Fibroblast of the conjunctiva (primary cell): ENCODE measurements around the gene ERH.

Source experiments
- DNase-seq: peaks from one replicate; pipeline ENCODE4 v3.0.0-alpha.2; 2010; ENCODE audit warnings: low read depth

ERH gene

GRCh38 chr14:69355607-69356281, 42.4 kb downstream of the ERH start:
- DNase-seq: peak; percentile 44

- no peak for DNase-seq
These were observed 42.9 kb downstream of the ERH start for GRCh38 chr14:69355154-69355597.

GRCh38 chr14:69354383-69355153, 43.5 kb downstream of the ERH start:
- DNase-seq: no peak

- DNase-seq: no peak
These were observed 44.9 kb downstream of the ERH start for GRCh38 chr14:69353168-69353567.

GRCh38 chr14:69351911-69352310, 46.2 kb downstream of the ERH start:
- no peak for DNase-seq

- DNase-seq: no peak
These were observed 46.7 kb downstream of the ERH start for GRCh38 chr14:69351385-69351784.

- no peak for DNase-seq
These were observed 47.2 kb downstream of the ERH start for GRCh38 chr14:69350892-69351291.

- no peak for DNase-seq
These were observed 48.9 kb downstream of the ERH start for GRCh38 chr14:69349091-69349777.

GRCh38 chr14:69346710-69347109, 51.4 kb downstream of the ERH start:
- DNase-seq: no peak

GRCh38 chr14:69345402-69345801, 52.7 kb downstream of the ERH start:
- no peak for DNase-seq

- no peak for DNase-seq
These were observed 53.9 kb downstream of the ERH start for GRCh38 chr14:69344171-69344570.

- DNase-seq: no peak
These were observed 55.1 kb downstream of the ERH start for GRCh38 chr14:69342928-69343525.

- no peak for DNase-seq
These were observed 58.7 kb downstream of the ERH start for GRCh38 chr14:69339426-69339825.

- no peak for DNase-seq
These were observed 60.1 kb downstream of the ERH start for GRCh38 chr14:69337984-69338383.

GRCh38 chr14:69335371-69335771, 62.7 kb downstream of the ERH start:
- no peak for DNase-seq

GRCh38 chr14:69334576-69334975, 63.5 kb downstream of the ERH start:
- no peak for DNase-seq

- DNase-seq: no peak
These were observed 64.2 kb downstream of the ERH start for GRCh38 chr14:69333791-69334337.

- DNase-seq: no peak
These were observed 65.2 kb downstream of the ERH start for GRCh38 chr14:69332782-69333395.

GRCh38 chr14:69331206-69331605, 66.9 kb downstream of the ERH start:
- DNase-seq: no peak
